GM12874 (cell line): Measurements from ENCODE around the gene TESK2.

Experiments used
- TF ChIP-seq, protein P1 (sequence below): IDR thresholded peaks from 2 replicates; pipeline ENCODE4 v1.5.1; 2011; ENCODE audit warnings: low read depth, mild to moderate bottlenecking, control low read depth, low read length, moderate library complexity; ENCODE audit not compliant: insufficient read depth

The TESK2 gene

DNA sequence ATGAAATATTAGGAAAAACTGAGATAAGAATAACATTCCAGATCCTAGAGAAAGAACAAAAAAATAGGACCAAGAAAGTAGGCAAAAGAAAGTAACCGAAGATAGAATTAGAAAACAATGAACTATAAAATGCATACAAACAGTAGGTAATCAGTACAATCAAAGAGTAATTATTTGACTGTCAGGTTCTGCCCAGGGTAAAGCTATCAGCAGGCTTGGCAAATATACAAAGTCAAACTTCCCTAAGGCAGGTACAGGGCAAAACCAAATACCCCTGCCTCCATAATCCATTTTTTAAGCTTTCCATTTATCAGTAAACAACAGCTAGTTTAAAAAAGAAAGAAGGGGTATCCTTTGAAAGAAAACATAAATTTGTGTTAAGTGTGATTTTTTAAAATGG, 44.4 kb downstream of the TESK2 start:
- TF ChIP-seq, protein P1, sequence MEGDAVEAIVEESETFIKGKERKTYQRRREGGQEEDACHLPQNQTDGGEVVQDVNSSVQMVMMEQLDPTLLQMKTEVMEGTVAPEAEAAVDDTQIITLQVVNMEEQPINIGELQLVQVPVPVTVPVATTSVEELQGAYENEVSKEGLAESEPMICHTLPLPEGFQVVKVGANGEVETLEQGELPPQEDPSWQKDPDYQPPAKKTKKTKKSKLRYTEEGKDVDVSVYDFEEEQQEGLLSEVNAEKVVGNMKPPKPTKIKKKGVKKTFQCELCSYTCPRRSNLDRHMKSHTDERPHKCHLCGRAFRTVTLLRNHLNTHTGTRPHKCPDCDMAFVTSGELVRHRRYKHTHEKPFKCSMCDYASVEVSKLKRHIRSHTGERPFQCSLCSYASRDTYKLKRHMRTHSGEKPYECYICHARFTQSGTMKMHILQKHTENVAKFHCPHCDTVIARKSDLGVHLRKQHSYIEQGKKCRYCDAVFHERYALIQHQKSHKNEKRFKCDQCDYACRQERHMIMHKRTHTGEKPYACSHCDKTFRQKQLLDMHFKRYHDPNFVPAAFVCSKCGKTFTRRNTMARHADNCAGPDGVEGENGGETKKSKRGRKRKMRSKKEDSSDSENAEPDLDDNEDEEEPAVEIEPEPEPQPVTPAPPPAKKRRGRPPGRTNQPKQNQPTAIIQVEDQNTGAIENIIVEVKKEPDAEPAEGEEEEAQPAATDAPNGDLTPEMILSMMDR = no peak

DNA sequence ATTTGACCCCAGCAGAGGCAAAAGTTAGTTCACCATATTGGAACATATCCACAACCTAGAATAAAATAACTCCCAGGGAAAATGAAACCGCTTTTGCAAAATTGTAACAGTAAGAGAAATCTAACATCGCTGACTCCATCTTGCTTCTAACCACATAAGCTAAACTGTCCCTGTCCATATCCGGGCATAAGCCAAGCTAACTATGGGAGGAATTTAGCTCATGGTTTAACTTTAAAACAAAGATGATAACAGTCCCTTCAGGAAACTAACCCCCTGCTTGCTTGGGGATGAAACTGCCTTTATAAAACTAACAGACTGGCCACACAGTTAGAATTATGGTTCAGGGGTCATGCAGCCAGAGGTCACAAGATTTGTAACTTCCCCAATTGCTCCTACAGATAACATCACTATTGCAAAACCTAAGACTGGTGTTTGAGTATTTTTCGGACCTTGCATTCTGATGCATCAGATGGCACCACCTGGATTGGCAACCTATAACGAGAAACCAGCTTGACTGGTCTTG, 46.3 kb downstream of the TESK2 start:
- TF ChIP-seq, protein P1 = no peak

DNA sequence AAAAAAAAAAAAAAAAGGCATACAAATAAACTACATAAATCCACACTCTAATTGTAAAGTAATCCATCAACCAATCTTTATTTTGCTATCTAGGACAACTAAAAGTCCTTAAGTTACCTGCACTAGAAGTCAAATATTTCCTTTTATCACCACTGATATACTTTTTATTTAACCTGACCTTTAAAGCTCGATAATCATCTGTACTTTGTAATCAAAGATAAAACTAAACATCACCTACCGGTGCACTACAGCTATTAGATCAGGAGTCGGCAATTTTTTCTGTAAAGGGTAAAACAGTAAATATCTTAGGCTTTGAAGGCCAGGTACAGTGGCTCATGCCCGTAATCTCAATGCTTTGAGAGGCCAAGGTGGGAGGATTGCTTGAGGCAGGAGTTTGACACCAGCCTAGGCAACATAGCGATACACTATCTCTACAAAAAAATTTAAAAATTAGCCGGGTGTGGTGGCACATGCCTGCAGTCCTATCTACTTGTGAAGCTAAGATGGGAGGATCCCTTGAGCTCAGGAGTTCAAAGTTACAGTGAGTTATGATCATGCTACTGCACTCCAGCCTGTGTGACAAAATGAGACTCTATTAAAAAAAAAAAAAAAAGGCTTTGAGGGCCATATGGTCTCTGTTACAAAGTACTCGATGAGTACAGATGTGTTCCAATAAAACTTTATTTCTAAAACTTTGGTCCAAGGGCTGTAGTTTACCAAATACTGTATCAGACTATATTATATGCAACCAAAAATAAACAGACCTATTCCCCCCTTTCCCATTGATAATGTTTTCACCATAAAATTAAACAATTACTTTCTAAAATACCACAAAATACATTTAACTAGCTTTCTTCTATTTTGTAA, 47.1 kb downstream of the TESK2 start:
- TF ChIP-seq, protein P1 = no peak

DNA sequence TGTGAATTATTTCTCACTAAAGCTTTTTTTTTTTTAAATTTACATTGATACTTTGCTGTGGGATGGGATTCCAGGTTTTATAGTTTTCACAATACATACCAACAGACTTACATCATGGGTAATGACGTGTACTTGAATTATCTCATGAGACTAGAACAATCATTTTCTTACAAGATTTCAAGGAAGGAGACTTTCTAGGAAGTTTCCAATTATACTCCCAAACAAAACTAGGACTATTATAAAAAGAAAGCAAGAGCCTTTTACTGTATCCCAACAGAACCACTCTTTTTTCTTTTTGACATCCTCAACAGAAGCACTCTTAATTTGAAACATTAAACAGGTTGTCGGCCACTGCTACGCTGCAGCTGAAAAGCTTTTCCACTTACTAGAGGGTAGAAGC, 48.7 kb downstream of the TESK2 start:
- TF ChIP-seq, protein P1 = no peak

DNA sequence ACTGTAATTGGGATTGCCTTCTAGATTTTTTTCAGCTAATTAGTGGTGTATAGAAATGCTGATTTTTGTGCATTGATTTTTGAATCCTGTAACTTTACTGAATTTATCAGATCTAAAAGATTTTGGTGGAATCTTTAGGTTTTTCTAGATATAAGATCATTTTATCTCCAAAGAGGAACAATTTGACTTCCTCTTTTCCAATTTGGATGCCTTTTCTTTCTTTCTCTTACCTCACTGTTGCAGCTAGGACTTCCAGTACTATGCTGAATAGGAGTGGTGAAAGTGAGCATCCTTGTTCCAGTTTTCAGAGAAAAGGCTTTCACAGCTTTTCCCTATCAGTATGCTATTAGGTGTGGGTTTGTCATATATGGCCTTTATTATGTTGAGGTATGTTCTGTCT, 53.6 kb downstream of the TESK2 start:
- TF ChIP-seq, protein P1 = no peak

DNA sequence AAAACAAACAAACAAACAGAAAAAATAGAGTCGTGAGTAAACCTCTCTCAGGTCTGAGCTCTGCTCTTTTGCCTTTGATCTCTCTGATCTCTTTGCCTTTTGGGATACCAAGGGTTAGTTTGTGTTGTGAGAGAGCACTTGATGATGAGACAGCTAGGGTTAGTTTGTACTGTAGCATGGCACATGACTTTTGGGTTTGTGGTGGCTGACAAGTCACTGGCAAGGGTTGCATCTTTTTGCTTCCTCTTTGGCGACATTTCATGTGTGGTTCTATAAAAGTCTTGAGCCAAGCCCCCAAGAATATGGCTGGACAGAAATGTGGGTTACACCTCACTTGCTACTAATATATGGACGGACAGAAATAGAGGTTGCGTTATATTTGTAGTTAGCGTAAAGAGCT, 60.5 kb downstream of the TESK2 start:
- TF ChIP-seq, protein P1 = no peak

DNA sequence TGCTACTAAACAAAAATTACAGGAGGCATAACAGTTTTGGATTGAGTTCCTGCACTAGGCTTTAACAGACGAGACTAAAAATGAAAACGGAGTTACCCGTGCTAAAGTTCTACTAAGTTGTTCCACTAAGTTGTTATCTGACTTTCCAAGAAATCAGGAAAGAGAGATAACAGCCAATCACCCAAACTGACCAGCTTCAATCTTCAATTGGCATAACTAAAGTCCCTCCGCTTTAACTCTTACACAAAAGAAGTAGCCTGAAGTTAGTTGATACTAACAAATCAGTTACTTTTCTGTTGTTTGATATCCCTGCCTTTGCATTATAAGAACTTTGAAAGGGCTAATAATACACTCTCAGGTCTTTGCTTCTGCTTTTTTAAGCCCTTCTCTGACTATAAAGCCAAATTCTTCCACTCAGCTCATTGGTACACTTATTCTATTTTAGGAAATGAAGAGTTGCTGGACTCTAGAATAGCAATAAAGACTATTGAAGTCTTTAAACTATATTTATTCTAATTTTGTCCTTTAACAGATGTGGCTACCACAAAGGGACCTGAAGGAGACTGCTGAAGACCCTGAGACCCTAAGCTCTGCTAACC, 61.3 kb downstream of the TESK2 start:
- TF ChIP-seq, protein P1 = no peak
